Measurements from ENCODE around the gene NLRC5. TPM values are rescaled to one million over a fixed set of nuclear protein-coding genes. Genes with fewer than 3 reads are reported as not detected.
"Not testable (repeated sequence)": the region's sequence is repeated elsewhere in the genome, so short reads cannot be mapped to it uniquely, and the experiment has no call there.

NLRC5 gene
- total RNA-seq, 4 donors from 2014 or later: 14.9 to 77.0 (median 23.9) TPM

DNA sequence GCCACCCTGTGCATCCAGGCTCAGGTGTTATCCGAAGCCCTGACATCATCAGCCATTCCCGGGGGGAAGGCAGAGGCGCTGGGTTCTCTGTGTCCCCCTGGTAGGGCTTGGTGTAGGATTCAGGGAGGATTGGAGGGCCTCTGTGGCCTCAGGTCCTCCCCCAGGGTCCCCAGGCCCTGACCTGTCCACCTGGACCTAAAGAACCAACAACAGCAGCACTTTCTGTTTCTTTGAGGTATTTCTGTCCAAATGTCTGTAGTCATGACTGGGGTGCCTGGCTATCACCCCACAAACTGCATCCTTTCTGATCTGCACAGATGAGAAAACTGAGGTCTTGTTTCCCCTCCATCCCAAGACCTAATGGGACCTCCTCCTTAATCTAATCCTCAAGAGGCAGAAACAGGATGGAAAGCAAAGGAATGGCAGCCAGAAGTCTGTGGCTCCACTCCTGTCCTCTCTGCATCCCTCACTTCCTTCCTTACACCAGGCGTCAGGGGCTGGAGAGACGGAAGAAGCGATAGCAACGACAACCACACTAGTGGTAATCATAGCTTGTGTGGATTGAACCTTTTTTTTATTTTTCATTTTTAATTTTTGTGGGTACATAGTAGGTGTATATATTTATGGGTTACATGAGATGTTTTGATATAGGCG is 11.8 kb downstream of the NLRC5 start:
- no peak overlapping the region for H3K4me3 ChIP-seq
- intact Hi-C loops (cut with DNase I; ENCODE audit: low total_unique reads): no loop called here
- no peaks in the 10 kb centered on the region for H3K9me3 ChIP-seq
- DNase-seq: no peak
- H3K27me3 ChIP-seq: no peaks in the 10 kb centered on the region
- H3K4me1 ChIP-seq: no peaks in the 10 kb centered on the region
- no peaks in the 10 kb centered on the region for H3K36me3 ChIP-seq
- TF ChIP-seq, protein P1, sequence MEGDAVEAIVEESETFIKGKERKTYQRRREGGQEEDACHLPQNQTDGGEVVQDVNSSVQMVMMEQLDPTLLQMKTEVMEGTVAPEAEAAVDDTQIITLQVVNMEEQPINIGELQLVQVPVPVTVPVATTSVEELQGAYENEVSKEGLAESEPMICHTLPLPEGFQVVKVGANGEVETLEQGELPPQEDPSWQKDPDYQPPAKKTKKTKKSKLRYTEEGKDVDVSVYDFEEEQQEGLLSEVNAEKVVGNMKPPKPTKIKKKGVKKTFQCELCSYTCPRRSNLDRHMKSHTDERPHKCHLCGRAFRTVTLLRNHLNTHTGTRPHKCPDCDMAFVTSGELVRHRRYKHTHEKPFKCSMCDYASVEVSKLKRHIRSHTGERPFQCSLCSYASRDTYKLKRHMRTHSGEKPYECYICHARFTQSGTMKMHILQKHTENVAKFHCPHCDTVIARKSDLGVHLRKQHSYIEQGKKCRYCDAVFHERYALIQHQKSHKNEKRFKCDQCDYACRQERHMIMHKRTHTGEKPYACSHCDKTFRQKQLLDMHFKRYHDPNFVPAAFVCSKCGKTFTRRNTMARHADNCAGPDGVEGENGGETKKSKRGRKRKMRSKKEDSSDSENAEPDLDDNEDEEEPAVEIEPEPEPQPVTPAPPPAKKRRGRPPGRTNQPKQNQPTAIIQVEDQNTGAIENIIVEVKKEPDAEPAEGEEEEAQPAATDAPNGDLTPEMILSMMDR (IDR thresholded peaks at IDR 0.05): no peak
- no peak for TF ChIP-seq POLR2A (IDR thresholded peaks at IDR 0.05)
- H3K27ac ChIP-seq: peak overlapping the region; percentile 55 to 78

DNA sequence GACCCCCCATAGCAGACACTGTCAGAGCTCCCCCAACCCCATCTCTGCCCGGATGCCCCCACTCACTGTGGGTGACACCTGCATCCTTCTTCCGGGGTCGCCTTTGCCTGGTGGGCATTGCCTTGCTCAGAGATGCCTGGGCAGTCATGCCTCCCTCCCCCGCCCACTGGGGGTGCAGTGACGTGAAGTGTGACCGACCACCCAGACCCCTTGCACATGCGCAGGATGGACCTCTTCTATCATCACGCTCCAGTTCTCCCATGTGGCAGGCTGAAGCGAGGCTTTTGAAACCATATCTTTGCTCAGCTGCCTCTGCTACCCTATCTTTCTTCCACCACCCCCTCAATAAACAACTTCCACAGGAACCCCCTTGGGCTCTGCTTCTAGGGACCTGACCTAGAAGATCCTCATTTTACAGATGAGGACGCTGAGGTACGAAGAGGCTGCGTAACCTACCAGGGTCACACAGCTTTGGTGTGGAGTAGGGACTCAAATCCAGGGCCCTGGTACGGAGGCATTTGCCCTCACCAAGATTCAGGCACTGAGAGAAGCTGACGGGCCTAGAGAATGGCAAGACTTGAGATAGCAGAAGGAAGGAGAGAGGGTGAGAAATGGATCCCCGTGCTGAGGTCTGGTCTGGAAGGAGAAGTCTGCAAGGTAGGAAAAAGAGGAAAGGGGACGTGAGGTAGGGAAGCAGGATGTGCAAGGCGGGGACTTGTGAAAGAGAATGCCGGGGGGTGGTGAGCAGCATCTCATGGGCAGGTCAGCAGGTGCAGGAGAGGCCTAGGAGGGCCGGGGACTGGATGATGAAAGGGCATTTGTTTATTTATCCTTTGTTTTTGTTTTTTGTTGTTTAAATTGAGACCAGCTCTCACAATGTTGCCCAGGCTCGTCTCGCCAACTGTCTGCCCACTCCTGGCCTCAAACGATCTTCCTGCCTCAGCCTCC is 14.4 kb downstream of the NLRC5 start:
- Histone ChIP-seq H3K36me3 (no peaks in the 10 kb centered on the region), H3K4me1 (no peaks in the 10 kb centered on the region), H3K27me3 (no peaks in the 10 kb centered on the region), H3K9me3 (no peaks in the 10 kb centered on the region), H3K4me3 (no peak overlapping the region), H3K27ac (no peak overlapping the region)
- DNase-seq: no peak
- intact Hi-C loops (cut with DNase I; ENCODE audit: low total_unique reads): no loop called here
- TF ChIP-seq, protein P1 (IDR thresholded peaks at IDR 0.05): no peak
- TF ChIP-seq POLR2A (IDR thresholded peaks at IDR 0.05): no peak

DNA sequence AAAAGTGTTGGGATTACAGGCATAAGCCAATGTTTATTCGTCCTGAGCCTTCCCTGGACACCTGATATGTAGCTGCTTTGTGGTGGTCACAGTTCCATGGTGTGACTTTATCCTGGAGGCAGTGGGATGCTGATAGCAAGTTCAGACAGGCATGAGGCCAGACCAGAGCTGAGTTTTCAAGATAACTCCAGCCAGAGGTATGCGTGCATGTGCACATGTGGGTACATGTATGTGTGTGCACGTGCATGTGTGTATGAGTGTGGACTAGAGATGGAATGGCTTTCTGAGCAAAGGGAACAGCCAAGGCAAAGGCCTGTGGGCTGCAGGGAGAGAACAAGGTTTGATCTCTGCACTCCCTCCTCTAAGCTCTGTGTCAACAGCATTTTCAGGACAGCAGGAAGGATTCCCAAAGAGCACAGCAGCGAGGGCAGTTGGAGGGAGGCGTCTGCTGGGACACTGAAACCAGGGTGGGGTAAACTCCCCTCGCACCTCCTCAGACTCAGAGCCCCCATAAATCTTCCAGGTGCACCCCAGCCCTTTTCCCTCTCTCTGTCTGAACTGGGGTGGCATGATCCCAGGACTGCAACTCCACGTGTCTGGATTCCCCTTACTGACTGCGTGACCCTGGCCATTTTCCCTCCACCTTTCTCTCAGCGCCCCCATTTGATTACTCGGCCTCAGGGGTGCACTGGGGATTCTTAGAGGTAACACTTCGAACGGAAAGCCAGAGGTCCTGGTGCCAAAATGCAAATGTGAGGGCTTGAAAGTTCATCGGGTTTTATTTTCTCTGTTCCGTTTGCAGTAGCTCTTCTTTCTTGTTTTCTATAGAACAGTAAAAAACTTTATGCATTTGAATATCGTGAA is 15.3 kb downstream of the NLRC5 start:
- peak in 1 of 2 donors; percentile 5 for DNase-seq
- Histone ChIP-seq H3K36me3 (no peaks in the 10 kb centered on the region), H3K27ac (no peak overlapping the region), H3K4me1 (no peaks in the 10 kb centered on the region), H3K27me3 (no peaks in the 10 kb centered on the region), H3K4me3 (no peak overlapping the region), H3K9me3 (no peaks in the 10 kb centered on the region)
- intact Hi-C loops (cut with DNase I; ENCODE audit: low total_unique reads): no loop called here
- TF ChIP-seq, protein P1 (IDR thresholded peaks at IDR 0.05): no peak
- TF ChIP-seq POLR2A (IDR thresholded peaks at IDR 0.05): no peak

DNA sequence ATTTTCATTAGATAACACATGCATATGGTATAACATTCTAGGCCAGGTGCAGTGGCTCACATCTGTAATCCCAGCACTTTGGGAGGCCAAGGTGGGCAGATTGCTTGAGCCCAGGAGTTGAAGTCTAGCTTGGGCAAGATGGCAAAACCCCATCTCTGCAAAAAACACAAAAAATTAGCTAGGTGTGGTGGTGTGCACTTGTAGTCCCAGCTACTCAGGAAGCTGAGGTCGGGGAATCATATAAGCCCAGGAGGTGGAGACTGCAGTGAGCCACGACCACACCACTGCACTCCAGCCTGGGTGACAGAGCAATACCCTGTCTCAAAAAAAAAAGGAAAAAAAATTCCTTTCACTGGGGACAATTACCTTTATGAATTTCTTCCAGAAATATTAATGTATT is 16.2 kb downstream of the NLRC5 start:
- H3K27me3 ChIP-seq; intact Hi-C loops (cut with DNase I; ENCODE audit: low total_unique reads); H3K36me3 ChIP-seq: not testable (repeated sequence)

DNA sequence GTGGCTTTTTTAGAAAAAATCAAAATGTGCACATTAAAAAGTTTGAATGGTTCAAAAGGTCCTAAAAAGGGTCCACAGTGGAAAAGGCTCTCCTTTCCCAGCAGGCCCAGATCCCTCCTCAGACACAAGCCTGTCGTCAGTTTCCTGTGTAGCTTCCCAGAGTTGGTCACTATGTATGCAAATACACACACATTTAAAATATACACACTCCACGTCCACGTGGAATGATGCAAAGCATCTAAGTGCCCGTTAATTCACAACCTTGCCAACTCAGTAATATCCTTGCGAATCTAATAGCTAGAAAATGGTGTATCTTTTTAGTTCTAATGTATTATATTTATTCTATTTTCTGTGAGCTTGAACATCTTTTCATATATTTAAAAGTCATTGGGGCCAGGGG is 17.7 kb downstream of the NLRC5 start:
- Histone ChIP-seq H3K4me1 (no peaks in the 10 kb centered on the region), H3K4me3 (no peak overlapping the region), H3K9me3 (no peaks in the 10 kb centered on the region), H3K27me3 (no peaks in the 10 kb centered on the region), H3K27ac (no peak overlapping the region), H3K36me3 (no peaks in the 10 kb centered on the region)
- intact Hi-C loops (cut with DNase I; ENCODE audit: low total_unique reads): no loop called here
- no peak for TF ChIP-seq POLR2A (IDR thresholded peaks at IDR 0.05)
- DNase-seq: no peak

More for the DNA sequence above, 16.2 kb downstream of the NLRC5 start:
- H3K4me3 ChIP-seq, H3K9me3 ChIP-seq, H3K4me1 ChIP-seq, H3K27ac ChIP-seq: not testable (repeated sequence)
- peak in 1 of 2 donors; percentile 3 for DNase-seq
